DMS53 treated with DMSO at 0.1 percent for 48 hours (cell line): ENCODE data around the gene KRTAP4-12.
"Not testable (repeated sequence)": the region's sequence is repeated elsewhere in the genome, so short reads cannot be mapped to it uniquely, and the experiment has no call there.

ENCODE experiments used
- DNase-seq: peaks from one replicate; lab custom pipeline; 2025; ENCODE audit not compliant: unreplicated experiment; lab: John Stamatoyannopoulos, UW

The KRTAP4-12 gene

DNA sequence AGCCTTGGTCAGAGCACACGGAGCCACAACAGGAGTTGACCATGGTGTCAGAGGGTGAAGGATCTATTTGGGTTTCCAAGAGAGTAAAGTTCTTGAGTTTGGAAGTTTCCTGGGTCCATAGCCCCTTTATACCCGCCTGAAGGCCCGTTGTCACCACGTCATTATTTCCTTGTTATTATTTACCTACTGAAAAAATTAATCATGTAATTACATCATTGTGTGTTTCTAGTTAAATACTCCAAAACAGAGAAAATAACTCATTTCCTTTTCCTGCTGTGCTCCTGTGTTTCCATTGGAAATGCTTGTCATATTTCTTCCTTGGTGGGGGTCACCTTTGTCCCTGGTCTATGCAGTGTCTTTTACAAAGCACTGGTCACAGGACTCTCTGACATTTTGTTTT is 25.9 kb downstream of the KRTAP4-12 start, which contains the start of gene KRTAP4-8:
Gene KRTAP4-8 (minus strand): TSS at position 101 of the 400 bp plus-strand sequence. CDS start 58 bp downstream, at position 43.
- DNase-seq, result no peak

DNA sequence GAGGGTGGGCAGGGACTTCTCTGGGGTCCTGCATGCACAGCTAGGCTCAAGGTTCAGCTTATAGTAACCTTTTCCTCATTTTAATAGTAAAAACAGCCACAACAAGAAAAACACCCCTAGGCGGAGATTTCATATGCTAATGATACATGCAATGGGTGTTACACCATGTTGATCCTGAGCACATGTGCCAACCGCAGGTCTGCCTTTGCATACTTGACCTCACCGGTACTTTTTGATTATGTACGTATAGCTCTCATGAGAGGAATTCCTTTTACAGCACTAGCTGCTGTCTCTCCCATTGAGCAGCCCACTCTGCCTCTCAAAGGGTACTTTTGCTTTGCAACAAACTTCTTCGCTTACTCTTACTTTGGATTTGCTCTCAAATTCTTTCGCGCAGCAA is 27.9 kb downstream of the KRTAP4-12 start:
- DNase-seq, result no peak

- not testable (repeated sequence) for DNase-seq
These were observed 35.1 kb downstream of the KRTAP4-12 start for GRCh38 chr17:41088760-41089352.

DNA sequence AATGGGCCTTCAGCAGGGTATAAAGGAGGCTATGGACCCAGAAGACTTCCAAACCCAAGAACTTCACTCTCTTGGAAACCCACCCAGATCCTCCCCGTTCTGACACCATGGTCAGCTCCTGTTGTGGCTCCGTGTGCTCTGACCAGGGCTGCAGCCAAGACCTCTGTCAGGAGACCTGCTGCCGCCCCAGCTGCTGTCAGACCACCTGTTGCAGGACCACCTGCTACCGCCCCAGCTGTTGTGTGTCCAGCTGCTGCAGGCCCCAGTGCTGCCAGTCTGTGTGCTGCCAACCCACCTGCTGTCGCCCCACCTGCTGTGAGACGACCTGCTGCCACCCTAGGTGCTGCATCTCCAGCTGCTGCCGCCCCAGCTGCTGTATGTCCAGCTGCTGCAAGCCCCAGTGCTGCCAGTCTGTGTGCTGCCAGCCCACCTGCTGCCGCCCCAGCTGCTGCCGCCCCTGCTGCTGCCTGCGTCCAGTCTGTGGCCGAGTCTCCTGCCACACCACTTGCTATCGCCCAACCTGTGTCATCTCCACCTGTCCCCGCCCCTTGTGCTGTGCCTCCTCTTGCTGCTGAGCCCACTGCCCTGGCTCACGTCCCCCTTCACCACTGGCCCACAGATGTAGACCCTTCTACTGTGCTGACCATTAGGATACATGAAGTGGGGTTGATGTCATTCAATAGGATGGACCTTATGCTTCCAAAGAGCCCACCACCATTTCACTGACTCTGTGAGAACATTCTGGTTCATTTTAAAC is 39.7 kb downstream of the KRTAP4-12 start, which contains the start of gene KRTAP4-7:
Gene KRTAP4-7 (plus strand): TSS at position 51 of the 757 bp plus-strand sequence. CDS start 57 bp downstream, at position 108.
- DNase-seq, result not testable (repeated sequence)

DNA sequence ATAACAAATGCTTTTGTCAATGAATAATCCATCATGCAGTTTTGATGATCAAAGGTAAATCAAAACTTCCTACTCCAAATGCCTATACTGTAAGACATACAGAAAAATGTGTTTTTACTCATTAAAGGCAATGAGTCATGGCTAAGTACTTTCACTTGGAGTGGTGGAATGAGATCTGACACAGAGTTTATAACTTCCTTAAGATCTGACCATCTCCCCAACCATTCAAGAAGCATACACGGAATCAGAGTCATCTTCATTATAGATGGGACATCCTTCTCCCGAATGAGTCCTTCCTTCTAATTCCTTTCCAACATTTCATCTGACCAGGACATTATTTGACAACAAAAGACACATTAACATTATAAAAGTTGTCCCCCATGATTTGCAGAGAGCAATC is 40.6 kb downstream of the KRTAP4-12 start:
- not testable (repeated sequence) for DNase-seq

- no peak for DNase-seq
These were observed 41.4 kb downstream of the KRTAP4-12 start for GRCh38 chr17:41082626-41083025.

DNA sequence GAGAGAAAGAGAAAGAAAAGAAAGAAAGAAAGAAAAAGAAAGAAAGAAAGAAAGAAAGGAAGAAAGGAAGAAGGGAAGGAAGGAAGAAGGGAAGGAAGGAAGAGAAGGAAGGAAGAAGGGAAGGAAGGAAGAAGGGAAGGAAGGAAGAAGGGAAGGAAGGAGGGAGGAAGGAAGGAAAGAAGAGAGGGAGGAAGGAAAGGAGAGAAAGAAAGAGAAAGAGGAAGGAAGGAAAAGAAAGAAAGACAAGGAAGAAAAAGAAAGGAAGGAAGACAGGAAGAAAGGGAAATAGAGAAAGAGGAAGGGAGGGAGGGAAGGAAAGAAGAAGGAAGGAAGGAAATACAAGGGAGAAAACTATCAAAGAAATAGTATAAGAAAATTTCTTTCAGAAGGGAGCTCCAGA is 47.2 kb downstream of the KRTAP4-12 start:
- no peak for DNase-seq

DNA sequence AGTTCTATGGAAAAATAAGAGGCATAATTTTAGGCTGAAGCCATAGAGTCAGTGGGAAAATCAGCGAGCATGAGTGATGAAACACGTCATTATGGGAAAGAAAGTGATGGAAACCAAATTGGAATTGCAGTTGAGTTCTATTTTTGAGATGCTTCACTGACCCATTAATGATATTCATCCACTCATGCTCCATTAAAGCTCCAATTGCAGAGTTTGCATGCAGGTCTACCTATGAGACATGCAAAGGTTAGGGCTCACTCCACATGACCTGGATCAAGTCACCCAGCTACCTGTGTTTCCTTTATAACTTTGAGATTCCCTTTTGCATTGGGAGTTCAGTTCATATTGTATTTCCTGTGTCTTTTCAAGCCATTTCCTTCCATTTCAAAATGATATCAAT is 50.3 kb downstream of the KRTAP4-12 start:
- DNase-seq, result no peak
